Measurements from ENCODE around the gene NUDCD3. TPM values are rescaled to one million over a fixed set of nuclear protein-coding genes. Genes with fewer than 3 reads are reported as not detected.

The NUDCD3 gene
- total and polyA plus RNA-seq, 2 of the 8 experiments (the other 6 are each of a cell fraction or from before 2014, with no cell fraction given), result 35.2 to 93.7 TPM

GRCh38 chr7:44408596-44408995 lies 81.9 kb downstream of the NUDCD3 start (continued):
- TF ChIP-seq HDAC2 (IDR thresholded peaks at IDR 0.05; ENCODE audit: borderline replicate concordance in 1 of 2, low read depth in 2 of 2, low read length in 2 of 2) (peak in 1 of 2 experiments; percentile 12; a peak in 1 of 4 replicates), EGR1 (IDR thresholded peaks at IDR 0.05; ENCODE audit: borderline replicate concordance, low read depth, low read length) (no peak)

Measured in H1 (cell line).